HG03103 (cell line): ENCODE data around the gene NXN.
"Not testable (repeated sequence)": the region's sequence is repeated elsewhere in the genome, so short reads cannot be mapped to it uniquely, and the experiment has no call there.

Experiments
- ATAC-seq: cut with Tn5 transposase; IDR thresholded peaks from one replicate; pipeline ENCODE4 v1.9.1; 2021; ENCODE audit warnings: low read depth; ENCODE audit not compliant: unreplicated experiment

Gene NXN

DNA sequence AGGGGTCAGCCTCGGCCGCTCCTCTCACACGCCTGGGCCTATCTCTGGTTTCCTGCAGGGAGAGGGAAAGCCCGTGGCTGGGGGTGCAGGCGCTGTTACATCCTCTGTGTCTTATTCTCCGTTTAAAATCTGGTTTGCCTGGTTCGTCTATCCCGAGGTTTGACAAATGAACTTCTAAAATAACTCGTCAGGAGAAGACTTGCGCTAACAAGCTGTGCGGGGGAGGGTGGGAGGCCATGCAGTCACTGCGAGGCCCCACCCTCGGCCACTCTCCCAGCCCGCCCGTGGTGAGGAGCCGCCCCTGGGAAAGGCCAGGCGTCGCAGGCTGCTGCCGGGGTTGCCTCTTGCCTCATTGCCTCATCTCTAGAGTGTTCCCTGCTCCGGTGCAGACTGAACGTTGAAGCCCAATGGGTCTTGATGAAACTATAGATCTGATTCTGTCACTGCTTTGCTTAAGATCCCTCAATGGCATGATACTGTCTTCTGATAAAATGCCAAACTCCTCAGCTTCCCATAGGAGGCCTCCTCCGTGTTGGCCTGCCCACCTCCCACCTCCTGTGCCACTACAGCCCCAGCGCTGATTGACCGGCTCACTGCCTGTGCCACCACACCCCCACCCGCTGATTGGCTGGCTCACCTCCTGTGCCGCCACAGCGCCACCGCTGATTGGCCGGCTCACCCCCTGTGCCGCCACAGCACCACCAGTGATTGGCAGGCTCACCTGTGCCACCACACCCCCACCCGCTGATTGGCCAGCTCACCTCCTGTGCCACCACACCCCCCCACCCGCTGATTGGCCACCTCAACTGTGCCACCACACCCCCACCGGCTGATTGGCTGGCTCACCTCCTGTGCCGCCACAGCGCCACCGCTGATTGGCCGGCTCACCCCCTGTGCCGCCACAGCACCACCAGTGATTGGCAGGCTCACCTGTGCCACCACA is 189.4 kb downstream of the NXN start:
- ATAC-seq, result not testable (repeated sequence)

DNA sequence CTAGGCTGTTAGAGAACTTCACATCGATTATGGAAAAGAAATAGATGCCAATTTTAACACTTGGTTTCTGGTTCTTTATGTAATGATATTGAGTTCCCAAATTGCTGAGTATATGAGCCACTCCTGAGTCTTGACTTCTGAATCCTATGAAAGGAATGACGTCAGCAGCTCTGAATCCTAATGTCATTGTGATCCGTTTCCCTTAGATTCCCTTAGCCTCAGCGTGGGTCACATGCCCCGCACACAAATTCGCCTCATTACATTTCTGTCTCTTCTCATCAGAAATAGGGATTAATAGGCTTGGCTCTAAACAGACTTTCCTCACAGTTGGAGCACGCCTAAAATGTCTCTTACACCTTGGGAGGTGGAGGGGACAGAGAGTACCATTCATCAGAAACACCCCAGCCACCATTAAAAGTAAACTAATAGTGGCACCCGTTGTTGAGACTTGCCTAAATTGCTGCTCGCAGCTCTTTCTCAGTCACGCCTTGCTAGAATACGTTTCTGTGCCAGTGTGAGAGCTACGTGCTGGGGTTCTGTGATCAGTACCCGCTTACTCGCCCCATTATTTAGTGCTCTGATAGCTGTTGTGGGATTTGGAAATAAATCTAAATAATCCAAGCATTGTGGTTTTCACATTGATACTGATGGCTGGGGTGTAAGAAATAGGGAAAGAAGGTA is 190.3 kb downstream of the NXN start:
- no peak for ATAC-seq

DNA sequence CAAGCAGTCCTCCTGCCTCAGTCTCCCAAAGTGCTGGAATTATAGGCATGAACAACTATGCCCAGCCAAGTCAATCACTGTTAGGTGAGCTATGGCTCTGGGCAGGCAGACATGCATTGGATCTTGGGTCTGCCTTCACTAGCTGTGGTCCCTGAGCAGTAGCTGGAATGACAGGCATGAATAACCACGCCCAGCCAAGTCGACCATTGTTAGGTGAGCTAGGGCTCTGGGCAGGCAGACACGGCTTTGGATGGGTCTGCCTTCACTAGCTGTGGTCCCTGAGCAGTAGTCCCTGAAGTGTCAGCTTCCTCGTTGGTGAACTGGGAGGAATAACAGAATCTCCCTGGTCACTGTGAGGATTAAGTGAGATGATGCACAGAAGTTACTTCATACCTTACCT is 191.0 kb downstream of the NXN start:
- ATAC-seq, result no peak

DNA sequence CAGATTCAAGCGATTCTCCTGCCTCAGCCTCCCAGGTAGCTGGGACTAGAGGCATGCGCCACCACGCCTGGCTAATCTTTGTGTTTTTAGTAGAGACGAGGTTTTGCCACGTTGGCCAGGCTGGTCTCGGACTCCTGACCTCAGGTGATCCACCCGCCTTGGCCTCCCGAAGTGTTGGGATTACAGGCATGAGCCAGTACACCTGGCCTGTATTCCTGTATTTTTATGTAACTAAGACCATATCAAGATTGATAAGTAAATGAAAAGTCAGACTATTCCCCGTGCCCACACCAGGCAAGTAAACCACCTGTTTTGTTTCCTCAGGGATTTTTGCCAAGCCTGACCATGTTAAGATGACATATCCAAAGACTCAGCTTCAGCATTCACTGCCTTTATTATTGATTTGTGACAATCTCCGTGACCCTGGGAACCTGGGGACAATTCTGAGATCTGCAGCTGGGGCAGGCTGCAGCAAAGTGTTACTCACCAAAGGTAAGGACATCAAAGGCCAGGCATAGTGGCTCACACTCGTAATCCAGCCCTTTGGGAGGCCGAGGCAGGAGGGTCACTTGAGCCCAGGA is 191.8 kb downstream of the NXN start:
- ATAC-seq, result no peak

DNA sequence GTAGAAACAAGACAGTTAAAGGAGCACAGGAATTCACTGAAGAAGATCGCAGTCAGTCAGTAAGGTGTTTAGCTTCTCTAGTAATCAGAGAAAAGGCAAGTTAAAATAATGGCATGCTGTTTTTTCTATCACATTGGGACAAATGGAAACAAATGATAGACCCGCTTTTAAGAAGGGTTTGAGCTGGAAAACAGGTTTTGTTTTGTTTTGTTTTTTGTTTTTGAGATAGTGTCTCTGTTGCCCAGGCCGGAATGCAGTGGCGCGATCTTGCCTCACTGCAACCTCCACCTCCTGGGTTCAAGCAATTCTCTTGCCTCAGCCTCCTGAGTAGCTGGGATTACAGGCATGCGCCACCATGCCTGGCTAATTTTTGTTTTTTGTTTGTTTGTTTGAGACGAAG is 193.7 kb downstream of the NXN start:
- not testable (repeated sequence) for ATAC-seq

DNA sequence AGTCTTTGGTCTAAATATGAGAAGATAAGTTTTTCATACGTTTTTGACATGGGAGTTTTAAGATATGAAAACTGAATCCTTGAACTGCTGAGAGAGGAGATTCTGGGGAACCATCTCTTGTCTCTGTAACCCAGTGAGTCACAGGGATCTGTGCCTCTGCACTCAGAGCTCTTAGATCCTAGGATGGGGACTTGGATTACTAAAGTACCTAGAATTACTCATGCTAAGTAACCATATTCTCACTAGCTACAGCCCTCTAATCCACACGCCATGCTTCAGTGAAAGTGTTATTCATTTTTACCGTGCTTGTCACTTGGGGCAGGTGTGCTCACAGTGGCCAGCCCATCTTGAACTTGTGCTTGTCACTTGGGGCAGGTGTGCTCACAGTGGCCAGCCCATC is 195.4 kb downstream of the NXN start:
- no peak for ATAC-seq

DNA sequence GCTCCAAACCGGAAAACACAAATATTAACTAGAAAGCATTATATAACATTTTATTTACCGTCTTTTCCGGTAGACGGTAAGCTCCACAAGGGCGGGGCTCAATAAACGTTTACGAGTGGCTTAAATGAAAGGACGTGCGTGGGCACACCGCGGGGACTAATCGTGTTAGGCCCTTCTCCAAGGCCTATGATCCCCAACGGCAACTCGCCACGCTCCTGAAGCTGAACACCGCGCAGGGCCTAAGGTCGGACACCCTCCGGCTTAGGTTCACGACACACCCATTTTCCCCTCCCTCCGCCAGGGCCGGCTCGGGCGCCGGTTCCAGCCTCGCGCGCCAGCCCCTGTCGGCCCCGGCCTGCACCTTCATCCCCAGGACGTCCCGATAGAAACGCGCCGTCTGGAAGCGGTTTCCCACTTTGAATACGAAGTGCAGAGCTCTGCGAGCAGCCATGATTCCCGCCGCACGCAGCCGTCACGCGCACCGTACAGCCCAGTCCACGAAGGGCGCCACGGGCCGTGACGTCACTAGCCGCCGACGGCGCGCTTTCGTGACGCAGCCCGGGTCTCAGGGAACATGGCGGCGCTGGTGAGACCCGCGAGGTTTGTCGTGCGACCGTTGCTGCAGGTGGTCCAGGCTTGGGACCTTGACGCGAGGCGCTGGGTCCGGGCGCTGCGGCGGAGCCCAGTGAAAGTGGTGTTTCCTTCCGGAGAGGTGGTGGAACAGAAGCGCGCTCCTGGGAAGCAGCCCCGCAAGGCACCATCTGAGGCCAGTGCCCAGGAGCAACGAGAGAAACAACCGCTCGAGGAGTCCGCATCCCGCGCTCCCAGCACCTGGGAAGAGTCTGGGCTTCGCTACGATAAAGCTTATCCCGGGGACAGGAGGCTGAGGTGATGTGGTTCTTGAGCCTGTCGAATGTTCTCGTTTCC is 197.5 kb downstream of the NXN start, which contains the start of the genes GLOD4 and MRM3:
GLOD4 (minus strand) TSS at position 476 of the 927 bp plus-strand sequence; CDS start at position 451, 25 bp downstream.
MRM3 (plus strand) TSS at position 549 of the 927 bp plus-strand sequence; CDS start at position 575, 26 bp downstream.
- ATAC-seq, result peak; percentile 65

- ATAC-seq, result no peak
Measured at GRCh38 chr17:778096-778495, 201.5 kb downstream of the NXN start.

DNA sequence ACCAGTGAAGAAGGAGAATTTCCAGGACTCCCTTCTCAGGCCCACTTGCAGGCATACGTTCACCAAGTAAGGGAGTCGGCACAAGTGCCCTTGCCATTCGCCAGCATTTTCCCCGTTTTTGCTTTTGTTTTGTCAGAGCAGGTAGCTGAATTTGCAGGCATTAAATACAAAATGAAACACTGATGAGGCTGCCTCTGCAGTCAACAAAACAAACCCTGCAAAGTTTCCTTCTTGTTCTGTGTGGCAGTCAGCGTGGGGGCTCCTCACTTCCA is 205.3 kb downstream of the NXN start:
- ATAC-seq, result no peak

GRCh38 chr17:773467-774312 is 205.9 kb downstream of the NXN start:
- no peak for ATAC-seq

GRCh38 chr17:773016-773415 is 206.6 kb downstream of the NXN start:
- ATAC-seq, result no peak

- ATAC-seq, result no peak
Measured at GRCh38 chr17:767076-767475, 212.5 kb downstream of the NXN start.

- ATAC-seq, result no peak
Measured at GRCh38 chr17:760371-760770, 219.2 kb downstream of the NXN start.

- ATAC-seq, result no peak
Measured at GRCh38 chr17:759964-760363, 219.6 kb downstream of the NXN start.

GRCh38 chr17:756010-756567 is 223.5 kb downstream of the NXN start:
- not testable (repeated sequence) for ATAC-seq

GRCh38 chr17:755319-755961 is 224.1 kb downstream of the NXN start:
- not testable (repeated sequence) for ATAC-seq

- no peak for ATAC-seq
Measured at GRCh38 chr17:753418-753817, 226.2 kb downstream of the NXN start.

DNA sequence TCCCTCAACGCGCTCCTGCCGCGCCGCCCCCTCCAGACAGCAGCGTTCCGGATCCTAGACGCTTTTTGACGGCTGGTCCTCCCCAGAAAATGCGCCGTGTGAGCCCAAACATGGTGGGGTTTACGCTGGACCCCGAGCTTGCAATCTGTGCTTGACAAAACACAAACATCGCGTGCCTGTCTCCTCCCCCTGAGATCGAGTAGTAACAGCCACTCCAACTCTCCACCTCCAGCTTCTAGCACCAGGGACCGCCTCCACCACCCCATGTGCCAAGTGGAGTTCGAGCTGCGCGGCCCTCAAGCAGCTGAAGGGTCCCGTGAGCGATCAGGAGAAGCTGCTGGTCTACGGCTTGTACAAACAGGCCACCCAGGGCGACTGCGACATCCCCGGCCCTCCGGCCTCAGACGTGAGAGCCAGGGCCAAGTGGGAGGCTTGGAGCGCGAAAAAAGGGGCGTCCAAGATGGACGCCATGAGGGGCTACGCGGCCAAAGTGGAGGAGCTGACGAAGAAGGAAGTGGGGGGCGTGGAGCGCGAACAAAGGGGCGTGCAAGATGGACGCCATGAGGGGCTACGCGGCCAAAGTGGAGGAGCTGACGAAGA is 226.9 kb downstream of the NXN start:
- ATAC-seq, result no peak
